GM20000 (cell line): ENCODE results near the gene CCDC57.

ENCODE experiments used
- DNase-seq: peaks from one replicate; pipeline ENCODE4 v3.0.0; 2012; ENCODE audit warnings: low spot score
- TF ChIP-seq, protein P1 (sequence below): IDR thresholded peaks from 2 replicates; pipeline ENCODE4 v1.5.1; 2012; ENCODE audit warnings: mild to moderate bottlenecking, control low read depth; ENCODE audit errors: extremely low read depth, missing control alignments

Gene CCDC57

GRCh38 chr17:82248815-82249674 lies 36.4 kb upstream of the CCDC57 start:
- TF ChIP-seq, protein P1, sequence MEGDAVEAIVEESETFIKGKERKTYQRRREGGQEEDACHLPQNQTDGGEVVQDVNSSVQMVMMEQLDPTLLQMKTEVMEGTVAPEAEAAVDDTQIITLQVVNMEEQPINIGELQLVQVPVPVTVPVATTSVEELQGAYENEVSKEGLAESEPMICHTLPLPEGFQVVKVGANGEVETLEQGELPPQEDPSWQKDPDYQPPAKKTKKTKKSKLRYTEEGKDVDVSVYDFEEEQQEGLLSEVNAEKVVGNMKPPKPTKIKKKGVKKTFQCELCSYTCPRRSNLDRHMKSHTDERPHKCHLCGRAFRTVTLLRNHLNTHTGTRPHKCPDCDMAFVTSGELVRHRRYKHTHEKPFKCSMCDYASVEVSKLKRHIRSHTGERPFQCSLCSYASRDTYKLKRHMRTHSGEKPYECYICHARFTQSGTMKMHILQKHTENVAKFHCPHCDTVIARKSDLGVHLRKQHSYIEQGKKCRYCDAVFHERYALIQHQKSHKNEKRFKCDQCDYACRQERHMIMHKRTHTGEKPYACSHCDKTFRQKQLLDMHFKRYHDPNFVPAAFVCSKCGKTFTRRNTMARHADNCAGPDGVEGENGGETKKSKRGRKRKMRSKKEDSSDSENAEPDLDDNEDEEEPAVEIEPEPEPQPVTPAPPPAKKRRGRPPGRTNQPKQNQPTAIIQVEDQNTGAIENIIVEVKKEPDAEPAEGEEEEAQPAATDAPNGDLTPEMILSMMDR, result no peak
- peak; percentile 44 for DNase-seq

GRCh38 chr17:82247856-82248671 lies 35.4 kb upstream of the CCDC57 start:
- TF ChIP-seq, protein P1, result no peak
- peak; percentile 34 for DNase-seq

DNA sequence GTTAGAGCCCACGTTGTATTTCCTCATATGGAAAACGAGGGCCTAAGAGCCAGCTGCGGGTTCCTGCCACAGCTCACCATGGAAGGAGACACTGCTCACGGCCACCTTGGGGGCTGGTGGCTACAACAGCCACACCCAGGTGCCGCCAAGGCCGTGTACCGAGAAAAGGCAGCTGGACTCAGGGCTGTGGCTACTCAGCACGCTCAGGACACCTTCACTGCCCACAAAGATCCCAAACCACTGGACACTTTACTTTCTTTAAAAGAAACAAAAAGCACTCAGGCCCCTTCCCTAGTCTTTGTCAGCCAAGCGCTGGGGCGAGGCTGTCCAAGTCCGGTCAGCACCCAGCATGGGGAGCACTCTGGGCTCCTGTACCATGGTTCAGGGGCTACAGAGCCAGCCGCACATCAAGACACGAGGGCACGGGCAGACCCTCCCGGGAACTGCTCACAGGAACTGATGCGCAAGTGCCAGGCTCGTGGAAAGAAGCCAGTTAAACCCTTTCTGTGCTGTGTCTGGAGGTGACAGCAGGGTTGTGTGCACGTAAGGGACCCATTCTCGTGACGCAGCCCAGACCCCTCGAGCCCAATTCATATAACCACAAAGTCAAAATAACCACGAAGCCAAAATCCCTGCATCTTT lies 34.7 kb upstream of the CCDC57 start:
- DNase-seq, result no peak
- TF ChIP-seq, protein P1, result no peak

DNA sequence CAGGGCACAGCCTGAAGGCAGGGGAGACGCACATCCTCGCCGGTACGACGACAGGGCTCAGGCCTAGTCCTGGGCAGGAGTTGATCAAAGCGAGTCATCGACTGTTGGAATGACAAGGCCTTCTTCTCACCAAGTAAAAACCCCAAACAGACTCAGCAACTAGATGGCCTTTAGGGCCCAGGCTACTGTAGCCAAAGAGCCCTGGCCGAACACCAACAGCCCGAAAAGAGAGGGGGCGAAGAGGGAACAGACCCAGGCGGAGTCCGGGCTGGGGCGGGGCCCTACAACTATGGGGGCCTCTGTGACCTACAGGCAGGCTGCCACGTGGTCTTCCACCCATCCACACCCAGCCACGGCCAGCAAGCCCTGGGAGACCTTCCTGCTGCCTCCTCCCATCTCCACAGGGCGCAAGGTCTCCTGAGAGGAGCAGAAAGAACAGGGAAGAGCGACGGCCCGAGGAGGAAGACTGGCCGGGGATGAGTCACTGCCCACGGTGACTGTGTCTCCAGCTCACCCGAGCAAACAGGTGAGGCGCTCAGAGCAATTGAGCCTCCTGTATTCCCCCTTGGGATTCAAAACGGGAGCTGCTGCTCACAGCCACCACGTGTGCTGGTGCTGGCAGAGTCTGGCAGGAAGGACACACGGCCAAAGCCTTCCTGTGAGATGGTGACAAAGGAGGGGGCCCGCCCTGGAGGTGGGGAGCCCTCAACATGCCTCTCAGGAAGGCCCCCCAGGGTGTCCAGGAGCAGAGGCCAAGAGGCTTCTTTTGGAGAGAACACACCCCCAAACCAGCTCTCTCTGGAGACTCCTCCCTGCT lies 33.9 kb upstream of the CCDC57 start:
- TF ChIP-seq, protein P1, result no peak

DNA sequence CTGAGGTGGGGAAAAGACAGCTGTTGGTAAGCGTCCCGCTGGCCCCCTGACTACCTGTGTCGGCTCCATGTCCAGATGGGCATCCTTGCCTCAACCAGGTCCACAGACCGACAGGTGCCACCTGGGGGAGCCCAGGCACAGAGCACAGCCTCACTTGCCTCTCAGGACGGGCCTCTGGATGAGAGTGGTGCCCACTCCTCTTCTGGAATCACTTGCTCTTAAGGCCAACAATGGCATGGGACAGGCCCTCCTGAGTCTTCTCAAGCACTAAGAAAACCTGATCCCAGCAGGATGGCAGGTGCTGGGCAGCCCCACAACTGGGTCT lies 33.4 kb upstream of the CCDC57 start:
- TF ChIP-seq, protein P1, result no peak
- no peak for DNase-seq

More for the DNA sequence above, 33.9 kb upstream of the CCDC57 start:
- peak; percentile 37 for DNase-seq

GRCh38 chr17:82245134-82246039 lies 32.7 kb upstream of the CCDC57 start:
- DNase-seq, result peak; percentile 23
- TF ChIP-seq, protein P1, result no peak
